Stimulated activated CD4-positive, alpha-beta T cell treated with anti-CD3 and anti-CD28 coated beads, Interleukin-4, amount 100 ng/mL, for 24 hours (primary cell): ENCODE measurements around the gene AKT3.
A peak's percentile ranks its signal among the peaks of the same experiment; 100 is the strongest.
"Not testable (repeated sequence)": the region's sequence is repeated elsewhere in the genome, so short reads cannot be mapped to it uniquely, and the experiment has no call there.

Experiments used
- DNase-seq: peaks from one replicate; pipeline ENCODE4 v3.0.0-alpha.2; 2020

The AKT3 gene

GRCh38 chr1:243595527-243596210 lies 254.4 kb downstream of the AKT3 start:
- DNase-seq: peak; percentile 13

GRCh38 chr1:243594455-243594854 lies 255.6 kb downstream of the AKT3 start:
- DNase-seq: no peak

GRCh38 chr1:243589286-243589685 lies 260.8 kb downstream of the AKT3 start:
- not testable (repeated sequence) for DNase-seq

- no peak for DNase-seq
Measured at GRCh38 chr1:243587823-243588560, 262.1 kb downstream of the AKT3 start.

- DNase-seq: no peak
Measured at GRCh38 chr1:243587285-243587684, 262.8 kb downstream of the AKT3 start.

- DNase-seq: no peak
Measured at GRCh38 chr1:243585982-243586381, 264.1 kb downstream of the AKT3 start.

- DNase-seq: no peak
Measured at GRCh38 chr1:243582326-243582725, 267.7 kb downstream of the AKT3 start.

- DNase-seq: no peak
Measured at GRCh38 chr1:243580984-243581383, 269.1 kb downstream of the AKT3 start.

GRCh38 chr1:243580072-243580471 lies 270.0 kb downstream of the AKT3 start:
- DNase-seq: no peak

- no peak for DNase-seq
Measured at GRCh38 chr1:243575070-243575469, 275.0 kb downstream of the AKT3 start.

- no peak for DNase-seq
Measured at GRCh38 chr1:243572940-243573339, 277.1 kb downstream of the AKT3 start.

- no peak for DNase-seq
Measured at GRCh38 chr1:243568793-243569192, 281.2 kb downstream of the AKT3 start.

GRCh38 chr1:243564814-243565213 lies 285.2 kb downstream of the AKT3 start:
- no peak for DNase-seq

- no peak for DNase-seq
Measured at GRCh38 chr1:243563732-243564131, 286.3 kb downstream of the AKT3 start.

- DNase-seq: no peak
Measured at GRCh38 chr1:243562473-243562872, 287.6 kb downstream of the AKT3 start.

GRCh38 chr1:243561588-243562319 lies 288.3 kb downstream of the AKT3 start:
- DNase-seq: no peak

- DNase-seq: no peak
Measured at GRCh38 chr1:243559575-243560162, 290.4 kb downstream of the AKT3 start.

GRCh38 chr1:243558576-243558975 lies 291.5 kb downstream of the AKT3 start:
- no peak for DNase-seq

- DNase-seq: no peak
Measured at GRCh38 chr1:243557866-243558265, 292.2 kb downstream of the AKT3 start.

GRCh38 chr1:243554686-243555085 lies 295.4 kb downstream of the AKT3 start:
- no peak for DNase-seq

- no peak for DNase-seq
Measured at GRCh38 chr1:243553090-243553489, 297.0 kb downstream of the AKT3 start.

GRCh38 chr1:243550276-243550675 lies 299.8 kb downstream of the AKT3 start:
- no peak for DNase-seq

GRCh38 chr1:243549791-243550190 lies 300.3 kb downstream of the AKT3 start:
- DNase-seq: no peak
